NOMO-1 treated with dmso at 0.1 percent for 144 hours (cell line): ENCODE data around the gene FXYD1.
"Not testable (repeated sequence)": the region's sequence is repeated elsewhere in the genome, so short reads cannot be mapped to it uniquely, and the experiment has no call there.

ENCODE experiments used
- DNase-seq: peaks from one replicate; lab custom pipeline; 2025; ENCODE audit not compliant: unreplicated experiment; lab: John Stamatoyannopoulos, UW

The FXYD1 gene

DNA sequence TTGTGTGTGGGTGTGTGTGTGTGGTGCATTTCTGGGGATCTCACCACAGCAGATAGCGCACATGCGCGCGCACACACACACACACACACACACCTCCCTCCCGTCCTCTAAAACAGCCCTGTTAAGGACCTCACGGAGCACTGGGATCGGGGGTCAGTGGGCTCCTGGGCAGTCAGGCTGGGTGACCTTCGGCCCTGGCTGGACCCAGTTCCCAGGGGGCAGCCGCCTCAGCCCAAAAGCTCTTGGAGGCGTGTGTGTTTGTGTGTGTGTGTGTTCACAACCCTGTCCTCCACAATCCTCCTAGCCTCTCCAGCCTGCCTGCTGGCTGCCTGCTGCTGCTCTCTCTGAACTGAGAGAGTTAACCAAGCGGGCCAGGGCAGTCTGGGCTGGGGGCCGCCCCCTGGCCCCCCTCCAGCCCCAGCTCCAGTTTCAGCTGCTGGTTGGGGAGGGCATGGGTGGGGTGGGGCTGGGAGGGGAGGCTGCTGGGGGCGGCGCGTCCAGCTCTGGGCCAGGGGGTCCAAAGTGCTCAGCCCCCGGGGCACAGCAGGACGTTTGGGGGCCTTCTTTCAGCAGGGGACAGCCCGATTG, at the start of gene FXYD1:
Gene FXYD1 (plus strand): TSS at position 520 of the 588 bp plus-strand sequence. CDS start 1,256 bp downstream, outside the sequence.
- DNase-seq = no peak

DNA sequence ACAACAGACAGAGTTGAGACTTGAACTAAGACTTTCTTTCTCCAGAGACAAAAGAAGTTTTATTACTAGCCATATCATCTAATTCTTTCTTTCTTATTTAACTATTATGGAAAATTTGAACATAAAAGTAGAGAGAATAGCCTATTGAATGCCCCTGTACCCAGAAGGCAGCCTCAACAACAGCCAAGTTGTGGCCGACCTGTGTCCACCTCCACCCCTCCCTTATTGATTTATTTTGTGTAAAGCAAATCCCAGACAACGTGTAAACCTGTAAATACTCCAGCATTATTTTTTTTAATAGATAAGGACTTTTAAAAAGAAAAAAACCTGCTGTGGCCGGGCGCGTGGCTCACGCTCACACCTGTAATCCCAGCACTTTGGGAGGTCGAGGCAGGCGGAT, 49.1 kb upstream of the FXYD1 start:
- DNase-seq = no peak

DNA sequence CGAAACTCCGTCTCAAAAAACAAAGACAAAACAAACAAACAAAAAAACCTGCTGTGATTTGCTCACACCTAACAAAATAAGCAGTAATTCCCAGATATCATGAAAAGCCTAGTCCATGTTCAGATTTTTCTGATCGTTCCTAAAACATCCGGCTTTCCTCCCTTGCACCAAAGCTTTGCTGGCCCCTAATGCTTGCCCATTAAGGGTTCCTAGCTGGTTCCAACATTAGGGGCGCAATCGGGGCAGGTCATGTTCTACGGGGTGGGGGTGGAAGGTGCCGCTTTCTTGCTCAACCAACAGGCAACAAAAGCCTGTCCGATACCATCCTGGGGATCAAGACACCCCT, 48.5 kb upstream of the FXYD1 start:
- no peak for DNase-seq

DNA sequence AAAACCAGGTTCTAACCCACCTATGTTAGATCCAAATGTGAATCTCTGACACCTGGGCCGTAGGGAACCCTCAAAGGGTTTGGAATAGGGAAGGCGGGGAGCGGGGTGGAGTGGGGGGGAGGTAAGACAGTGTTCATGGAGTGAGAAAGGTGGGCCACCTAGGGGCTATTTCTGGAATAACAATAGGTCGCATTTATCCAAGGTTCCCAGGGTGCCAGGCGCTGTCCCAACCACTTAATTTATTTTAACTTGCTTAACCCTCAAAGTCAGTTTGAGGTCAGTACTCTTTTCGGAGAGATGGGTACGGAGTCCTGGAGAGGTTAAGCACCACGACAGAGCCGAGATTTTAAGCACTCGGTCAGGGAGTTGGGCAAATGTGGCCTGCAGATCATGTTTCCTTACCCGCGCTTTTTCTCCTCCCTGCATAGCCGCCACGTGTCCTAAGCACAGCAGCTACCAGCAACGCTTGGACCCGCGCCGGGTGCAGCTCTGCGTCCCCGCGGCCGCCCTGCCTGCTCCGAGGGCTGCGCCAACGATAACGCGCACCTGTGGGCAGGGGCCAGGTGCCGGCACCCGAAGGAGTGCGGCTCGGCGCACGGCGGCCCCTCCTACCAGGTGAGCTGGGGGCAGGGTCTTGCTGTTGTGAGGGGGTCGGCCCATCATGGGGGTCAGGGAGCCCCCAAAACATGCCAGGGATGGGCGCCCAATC, 48.0 kb upstream of the FXYD1 start:
- no peak for DNase-seq

DNA sequence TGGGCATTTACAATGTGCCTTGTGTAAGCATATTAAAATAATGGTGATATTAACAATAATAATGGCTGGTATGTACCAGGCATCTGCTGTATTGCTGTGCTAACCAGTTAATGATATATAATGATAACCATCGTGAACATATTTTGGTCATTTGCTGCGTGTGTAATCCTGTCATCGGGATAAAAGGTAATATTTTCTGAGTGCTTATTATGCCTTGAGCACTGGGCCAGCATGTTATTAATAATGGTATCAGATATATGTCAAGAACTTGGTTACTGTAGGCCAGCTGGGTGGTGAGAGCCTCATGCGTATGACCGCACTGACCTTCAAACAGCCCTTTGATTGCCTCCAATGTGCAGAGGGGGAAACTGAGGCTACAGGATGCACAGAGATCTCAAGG, 45.2 kb upstream of the FXYD1 start:
- no peak for DNase-seq

DNA sequence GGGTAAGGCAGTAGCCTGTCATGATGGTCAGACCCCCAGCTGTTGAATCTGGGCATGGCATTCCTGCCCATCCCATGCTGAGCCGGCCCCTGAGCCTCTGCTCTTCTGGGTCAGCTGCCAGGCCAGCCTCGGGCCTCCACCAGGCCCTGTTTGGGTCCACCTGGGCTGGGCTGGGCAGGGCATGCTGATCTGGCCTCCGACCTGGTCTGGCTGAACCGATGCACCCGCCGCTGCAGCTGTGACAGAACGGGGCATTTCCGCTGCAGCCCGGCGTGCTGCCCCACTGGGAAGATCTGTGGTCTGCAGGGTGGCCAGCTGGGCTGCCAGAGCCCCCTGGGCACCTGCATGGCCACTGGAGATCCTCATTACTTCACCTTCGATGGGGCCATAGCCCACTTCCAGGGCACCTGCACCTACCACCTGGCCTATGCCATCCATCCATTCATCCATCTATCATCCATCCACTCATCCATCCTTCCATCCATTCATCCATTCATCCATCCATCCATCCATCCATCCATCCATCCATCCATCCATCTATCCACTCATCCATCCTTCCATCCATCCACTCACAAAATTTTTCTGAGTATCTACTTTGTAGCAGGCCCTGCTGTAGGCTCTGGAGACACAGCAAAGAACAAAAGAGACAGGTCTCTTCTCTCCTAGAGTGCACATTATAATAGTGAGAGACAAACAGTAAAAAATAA, 44.5 kb upstream of the FXYD1 start:
- no peak for DNase-seq

DNA sequence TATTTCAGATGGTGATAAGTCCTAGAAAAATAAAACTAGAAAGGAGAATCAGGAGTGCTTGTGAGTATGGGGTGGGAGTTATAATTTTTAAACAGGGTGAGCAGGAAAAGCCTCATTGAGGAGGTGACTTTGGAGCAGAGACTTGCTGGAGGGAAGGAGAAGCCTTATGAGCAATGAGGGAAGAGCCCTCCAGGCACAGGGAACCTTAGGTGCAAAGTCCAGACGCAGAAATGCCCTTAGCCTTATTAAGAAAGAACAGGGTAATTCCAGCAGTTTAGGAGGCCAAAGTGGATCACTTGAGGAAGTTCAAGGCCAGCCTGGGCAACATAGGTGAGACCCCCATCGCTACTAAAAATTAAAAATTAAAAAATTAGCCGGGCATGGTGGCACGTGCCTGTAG, 44.0 kb upstream of the FXYD1 start:
- DNase-seq = no peak

DNA sequence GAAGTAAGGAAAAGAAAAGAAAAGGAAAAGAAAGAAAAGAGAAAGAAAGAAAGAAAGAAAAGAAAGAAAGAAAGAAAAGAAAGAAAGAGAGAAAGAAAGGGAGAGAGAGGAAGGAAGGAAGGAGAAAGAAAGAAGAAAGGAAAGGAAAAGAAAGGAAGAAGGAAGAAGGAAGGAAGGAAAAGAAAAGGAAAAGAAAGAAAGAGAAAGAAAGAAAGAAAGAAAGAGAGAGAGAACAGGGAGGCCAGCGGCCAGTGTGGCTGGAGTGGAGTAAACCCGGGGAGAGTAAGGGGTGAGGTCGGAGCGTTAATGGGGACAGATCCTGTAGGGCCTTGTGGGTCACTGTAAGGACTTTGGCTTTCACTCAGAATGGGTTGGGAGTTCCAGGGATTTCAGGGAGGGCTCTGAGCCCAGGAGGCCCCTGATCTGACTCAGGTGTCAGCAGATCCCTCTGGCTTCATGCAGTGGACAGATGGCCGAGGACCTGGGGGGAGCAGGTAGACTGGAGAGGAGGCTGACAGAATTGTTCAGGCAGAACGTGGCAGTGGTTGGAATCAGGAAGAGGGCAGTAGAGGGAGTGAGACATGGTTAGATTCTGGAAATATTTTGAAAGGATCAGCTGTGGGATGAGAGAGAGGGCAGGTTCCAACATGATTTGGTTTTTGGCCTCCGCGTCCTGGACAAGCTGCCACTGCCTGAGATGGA, 42.8 kb upstream of the FXYD1 start:
- DNase-seq = no peak

DNA sequence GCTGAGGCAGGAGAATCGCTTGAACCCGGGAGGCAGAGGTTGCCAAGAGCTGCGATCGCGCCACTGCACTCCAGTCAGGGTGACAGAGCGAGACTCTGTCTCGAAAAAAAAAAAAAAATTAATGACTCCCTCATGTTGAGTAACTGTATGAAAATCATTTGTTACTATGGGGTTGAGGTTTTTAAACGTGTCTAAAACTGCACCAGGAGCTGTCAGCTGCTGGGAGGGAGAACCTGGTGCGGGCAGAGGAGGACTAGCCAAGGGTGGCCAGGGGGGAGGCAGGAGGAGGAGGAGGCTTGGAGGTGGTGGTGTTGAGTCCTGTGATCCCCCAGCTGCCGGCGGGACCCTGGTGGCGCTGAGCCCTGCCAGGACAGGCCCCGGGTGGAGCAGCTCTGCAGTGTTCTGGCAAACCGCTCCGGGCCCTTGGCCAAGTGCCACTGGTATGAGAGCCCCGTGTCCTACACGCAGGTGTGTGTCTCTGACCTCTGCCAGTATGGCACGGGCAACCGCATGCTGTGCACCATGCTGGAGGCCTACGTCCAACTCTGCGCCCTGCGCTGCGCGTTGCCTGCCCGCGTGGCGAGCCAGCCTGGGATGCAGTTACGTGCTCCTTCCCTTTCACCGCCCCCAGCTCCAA, 40.1 kb upstream of the FXYD1 start:
- DNase-seq = no peak

DNA sequence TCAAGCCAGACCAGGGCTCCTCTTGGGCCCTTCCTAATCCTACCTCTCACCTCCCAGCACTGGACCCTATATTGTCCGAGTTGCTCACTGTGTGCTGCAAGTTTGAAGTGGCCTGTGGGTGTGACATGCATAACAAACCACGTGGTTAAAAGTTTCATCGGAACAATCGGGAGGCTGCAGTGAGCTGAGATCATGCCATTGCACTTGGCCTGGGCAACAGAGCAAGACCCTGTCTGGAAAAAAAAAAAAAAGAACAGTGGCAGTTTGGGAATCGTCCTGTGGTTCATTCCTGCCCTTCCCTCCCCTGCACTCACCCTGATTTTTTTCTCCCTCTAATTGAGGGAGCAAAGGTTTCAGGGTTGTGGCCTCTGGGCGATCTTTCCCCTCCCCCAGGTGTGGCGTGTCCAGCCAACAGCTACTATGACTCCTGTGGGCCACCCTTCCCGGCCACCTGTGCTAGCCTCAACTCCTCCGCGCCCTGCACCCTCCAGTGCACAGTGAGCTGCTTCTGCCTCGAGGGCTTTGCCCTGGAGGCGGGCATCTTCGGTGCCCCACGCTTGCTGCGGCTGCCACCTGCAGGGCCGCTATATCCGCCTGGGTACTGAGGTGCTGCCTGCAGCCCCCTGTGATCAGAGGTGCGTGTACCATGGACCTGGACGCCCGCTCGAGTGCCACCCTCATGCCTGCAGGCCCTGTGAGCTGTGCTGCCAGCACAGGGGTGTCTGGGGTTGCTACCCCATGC, 39.3 kb upstream of the FXYD1 start:
- no peak for DNase-seq

DNA sequence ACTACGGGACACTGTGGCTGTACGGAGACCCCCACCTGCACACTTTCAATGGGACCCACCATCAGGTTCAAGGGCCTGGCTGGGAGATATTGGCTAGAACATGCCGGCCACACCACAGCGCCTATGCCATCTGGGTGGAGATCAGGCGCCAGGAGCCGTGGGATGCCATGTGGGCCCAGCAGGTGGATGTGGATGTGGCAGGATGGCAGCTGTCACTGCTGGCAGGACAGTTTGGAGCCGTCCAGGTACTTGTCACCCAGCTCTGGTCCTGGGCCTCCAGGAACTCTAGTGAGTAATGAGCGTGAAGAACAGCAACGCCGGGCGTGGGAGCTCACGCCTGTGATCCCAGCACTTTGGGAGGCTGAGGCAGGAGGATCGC, 38.7 kb upstream of the FXYD1 start:
- DNase-seq = no peak

DNA sequence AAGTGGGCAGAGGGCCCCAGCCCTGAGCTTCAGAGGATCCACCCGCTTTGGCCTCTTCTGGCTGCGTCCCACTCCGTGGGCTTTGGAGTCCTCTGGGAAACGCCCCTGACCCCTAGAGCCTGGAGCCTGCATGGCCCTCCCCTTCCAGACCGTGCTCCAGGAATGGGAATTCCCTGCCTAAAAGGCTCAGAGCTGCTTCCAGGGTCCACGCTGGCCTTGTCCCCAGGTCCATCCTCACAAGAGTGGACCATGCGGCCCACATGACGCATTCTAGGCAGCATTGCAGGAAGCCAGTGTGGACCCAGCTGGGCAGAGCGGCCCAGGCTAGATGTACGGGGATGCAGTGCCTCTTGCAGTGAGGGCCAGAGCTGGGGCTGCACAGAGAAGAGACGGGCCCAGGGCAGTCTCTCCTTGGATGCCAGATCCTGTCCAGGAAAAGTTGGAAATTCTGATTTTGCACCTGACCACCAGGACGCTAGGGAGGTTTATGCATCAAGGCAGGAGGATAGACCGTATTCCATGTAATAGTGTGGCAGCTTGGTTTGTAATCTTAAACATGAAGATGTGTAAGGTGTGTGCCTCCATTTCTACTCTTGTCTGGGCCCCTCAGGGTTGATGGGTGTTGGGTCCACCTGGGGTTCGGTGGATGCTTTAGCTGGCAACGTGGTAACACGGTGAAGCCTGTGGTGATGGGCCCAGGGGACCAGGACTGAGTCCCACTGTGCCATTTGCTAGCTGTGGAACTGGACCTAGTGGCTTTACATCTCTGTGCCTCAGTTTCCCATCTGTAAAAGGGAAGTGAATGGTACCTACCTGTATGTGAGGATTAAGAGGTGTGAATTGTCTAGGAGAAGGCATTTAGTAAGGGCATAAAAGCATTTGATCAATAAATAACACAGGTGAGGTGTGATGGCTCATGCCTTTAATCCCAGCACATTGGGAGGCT, 37.8 kb upstream of the FXYD1 start:
- no peak for DNase-seq

DNA sequence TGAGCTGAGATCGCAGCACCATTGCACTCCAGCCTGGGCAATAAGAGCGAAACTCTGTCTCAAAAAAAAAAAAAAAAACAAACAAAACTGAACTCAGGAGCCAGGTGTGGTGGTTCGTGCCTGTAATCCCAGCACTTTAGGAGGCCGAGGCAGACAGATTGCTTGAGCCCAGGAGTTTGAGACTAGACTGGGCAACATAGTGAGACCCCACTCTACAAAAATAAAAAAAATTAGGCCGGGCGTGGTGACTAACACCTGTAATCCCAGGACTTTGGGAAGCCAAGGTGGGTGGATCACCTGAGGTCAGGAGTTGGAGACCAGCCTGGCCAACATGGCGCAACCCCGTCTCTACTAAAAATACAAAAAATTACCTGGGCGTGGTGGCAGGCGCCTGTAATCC, 36.7 kb upstream of the FXYD1 start:
- not testable (repeated sequence) for DNase-seq

DNA sequence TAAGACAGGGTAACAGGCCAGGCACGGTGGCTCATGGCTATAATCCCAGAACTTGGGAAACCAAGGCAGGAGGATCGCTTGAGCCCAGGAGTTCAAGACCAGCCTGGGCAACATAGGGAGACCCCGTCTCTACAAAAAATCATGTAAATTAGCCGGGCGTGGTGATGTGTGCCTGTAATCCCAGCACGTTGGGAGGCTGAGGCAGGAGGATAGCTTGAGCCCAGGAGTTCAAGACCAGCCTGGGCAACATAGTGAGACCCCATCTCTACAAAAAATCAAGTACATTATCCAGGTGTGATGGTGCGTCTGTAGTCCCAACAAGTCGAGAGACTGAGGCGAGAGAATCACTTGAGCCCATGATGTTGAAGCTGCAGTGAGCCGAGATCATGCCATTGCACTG, 35.0 kb upstream of the FXYD1 start:
- DNase-seq = not testable (repeated sequence)

DNA sequence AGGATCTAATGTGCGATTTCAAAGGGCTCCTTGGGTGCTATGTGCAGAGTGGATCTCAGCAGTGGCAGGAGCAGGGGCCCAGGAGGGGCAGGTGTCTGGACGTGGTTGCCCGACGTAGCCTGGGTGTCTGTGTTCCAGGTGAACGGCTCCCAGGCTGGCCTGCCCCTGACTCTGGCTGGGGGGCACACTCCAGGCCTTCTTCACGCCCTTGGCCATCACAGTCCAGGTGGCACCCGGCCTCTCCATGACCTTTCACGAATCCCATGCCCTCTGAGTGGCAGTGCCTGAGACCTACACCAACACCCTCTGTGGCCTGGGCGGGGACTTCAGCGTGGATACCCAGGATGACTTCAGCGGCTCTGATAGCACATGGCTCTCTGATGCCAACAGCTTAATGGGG, 34.3 kb upstream of the FXYD1 start:
- DNase-seq = no peak

DNA sequence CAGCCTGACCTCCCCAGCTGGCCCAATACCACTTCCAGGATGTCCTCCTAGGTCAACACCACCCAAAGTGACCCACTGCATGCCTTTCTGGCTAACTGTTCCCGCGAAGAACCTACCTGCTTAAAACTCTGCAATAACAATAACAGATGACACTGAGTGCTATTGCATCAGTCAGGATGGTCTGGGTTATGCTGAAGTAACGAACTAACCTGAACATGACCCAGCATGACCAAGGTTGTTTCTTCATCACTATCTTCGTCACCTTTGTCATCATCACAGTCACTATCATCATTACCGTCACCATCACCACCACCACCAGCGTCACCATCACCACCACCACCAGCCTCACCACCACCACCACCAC, 33.6 kb upstream of the FXYD1 start:
- DNase-seq = no peak

DNA sequence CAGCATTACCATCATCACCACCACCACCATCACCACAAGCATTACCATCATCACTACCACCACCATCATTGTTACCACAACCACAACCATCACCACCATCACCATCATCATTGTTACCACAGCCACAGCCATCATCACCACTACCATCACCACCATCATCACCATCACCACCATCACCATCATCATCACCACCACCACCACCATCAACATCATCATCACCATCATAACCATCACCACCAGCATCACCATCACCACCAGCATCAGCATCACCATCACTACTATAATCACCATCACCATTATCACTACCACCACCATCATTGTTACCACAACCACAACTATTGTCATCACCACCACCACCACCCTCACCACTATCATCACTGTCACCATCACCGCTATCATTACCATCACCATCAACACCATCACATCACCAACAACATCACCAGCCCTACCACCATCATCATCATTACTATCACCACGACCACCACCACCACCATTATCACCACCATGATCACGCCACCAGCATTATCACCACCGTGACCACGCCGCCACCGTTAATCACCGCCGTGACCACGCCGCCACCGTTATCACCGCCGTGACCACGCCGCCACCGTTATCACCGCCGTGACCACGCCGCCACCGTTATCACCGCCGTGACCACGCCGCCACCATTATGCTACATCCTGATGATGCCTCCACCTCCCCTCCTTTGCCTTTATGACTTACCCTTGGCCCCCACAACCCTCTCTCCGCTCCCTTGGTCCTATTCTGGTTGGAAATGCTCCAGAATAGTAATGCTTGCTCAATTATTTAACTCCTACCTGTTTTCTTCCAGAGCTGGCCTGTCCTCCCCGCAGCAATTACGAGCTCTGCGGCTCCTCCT, 33.0 kb upstream of the FXYD1 start:
- no peak for DNase-seq

DNA sequence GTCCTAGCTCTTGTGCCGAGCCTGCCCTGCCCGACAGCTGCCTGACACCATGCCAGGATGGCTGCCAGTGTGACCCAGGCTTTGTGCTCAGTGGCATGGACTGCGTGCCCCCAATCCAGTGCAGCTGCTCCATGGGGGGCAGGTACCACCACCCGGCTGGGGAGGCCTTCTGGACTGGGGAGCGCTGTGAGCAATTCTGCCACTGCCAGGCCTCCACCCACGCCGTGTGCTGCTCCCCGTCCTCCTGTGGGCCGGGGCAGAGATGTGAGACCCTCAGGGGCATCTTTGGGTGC, 32.4 kb upstream of the FXYD1 start:
- no peak for DNase-seq
